ENCODE data around the gene PANK3.
"Not testable (repeated sequence)": the region's sequence is repeated elsewhere in the genome, so short reads cannot be mapped to it uniquely, and the experiment has no call there.

The PANK3 gene

GRCh38 chr5:168552146-168552545 lies 27.0 kb downstream of the PANK3 start:
- DNase-seq (ENCODE audit: low read depth in 2 of 2) = no peak

GRCh38 chr5:168550656-168551055 lies 28.5 kb downstream of the PANK3 start:
- DNase-seq (ENCODE audit: low read depth in 2 of 2) = no peak

DNA sequence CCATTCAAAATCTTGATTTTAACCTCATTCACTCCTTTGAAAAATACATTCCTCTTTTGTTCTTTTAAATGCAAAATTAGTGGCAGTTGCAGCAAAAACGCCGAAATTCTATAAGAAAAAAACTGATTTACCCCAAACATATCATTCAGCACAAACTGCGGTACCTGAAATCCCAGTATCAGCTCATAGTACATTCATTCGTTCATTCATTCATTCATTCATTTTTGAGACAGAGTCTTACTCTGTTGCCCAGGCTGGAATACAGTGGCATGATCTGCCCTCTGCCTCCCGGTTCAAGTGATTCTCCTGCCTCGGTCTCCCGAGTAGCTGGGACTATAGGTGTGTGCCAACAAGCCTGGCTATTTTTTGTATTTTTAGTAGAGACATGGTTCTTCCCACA lies 29.6 kb downstream of the PANK3 start:
- DNase-seq (ENCODE audit: low read depth in 2 of 2) = no peak

- no peak for DNase-seq (ENCODE audit: low read depth in 2 of 2)
These were observed 42.0 kb downstream of the PANK3 start for GRCh38 chr5:168537176-168537575.

DNA sequence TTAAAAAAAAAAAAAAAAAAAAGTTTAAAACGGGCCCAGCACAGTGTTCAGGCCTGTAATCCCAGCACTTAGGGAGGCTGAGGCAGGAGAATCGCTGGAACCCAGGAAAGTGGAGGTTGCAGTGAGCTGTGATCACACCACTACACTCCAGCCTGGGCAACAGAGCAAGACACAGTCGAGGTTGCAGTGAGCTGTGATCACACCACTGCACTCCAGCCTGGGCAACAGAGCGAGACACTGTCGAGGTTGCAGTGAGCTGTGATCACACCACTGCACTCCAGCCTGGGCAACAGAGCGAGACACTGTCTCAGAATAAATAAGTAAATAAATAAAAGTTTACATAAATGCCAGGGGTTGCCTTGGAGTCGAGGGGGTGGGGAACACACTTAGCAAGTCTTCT lies 44.8 kb downstream of the PANK3 start:
- DNase-seq (ENCODE audit: low read depth in 2 of 2) = not testable (repeated sequence)

DNA sequence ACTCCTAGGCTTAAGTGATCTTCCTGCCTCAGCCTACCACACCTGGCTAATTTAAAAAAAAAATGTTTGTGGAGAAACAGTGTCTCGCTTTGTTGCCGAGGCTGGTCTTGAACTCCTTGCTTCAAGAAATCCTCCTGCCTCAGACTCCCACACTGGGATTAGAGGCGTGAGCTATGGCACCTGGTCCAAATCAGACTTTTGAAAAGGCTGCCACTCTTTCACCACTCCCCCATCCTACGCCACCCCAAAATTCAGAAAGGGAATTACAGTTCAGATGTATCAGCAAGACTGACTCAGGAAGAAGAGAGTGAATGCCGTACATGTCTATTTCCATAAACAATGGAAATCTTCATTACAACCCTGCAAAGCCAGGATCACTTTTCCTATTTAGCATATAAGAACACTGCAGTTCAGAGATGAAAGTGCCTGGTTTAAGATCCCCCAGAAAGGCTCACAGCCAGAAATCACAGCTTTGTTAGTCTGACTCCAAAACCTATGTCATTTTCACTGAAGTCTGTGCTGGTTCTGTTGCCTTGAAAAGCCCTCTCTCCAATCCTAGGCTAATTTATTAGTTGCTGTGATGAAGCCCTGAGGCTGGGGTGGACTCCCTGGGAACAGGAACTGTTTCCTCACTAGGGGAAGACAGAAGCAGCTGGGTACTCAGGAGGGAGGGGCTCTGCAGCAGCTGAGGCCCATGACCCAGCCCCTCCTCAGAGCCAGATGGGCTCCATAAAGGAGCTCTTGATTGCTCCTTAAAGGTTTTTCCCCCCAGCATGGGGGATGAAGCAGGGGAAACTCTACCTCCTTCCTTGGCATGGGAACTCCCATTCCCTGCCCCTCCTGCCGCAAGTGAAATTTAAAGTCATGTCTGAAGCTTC lies 46.9 kb downstream of the PANK3 start:
- no peak for DNase-seq (ENCODE audit: low read depth in 2 of 2)

DNA sequence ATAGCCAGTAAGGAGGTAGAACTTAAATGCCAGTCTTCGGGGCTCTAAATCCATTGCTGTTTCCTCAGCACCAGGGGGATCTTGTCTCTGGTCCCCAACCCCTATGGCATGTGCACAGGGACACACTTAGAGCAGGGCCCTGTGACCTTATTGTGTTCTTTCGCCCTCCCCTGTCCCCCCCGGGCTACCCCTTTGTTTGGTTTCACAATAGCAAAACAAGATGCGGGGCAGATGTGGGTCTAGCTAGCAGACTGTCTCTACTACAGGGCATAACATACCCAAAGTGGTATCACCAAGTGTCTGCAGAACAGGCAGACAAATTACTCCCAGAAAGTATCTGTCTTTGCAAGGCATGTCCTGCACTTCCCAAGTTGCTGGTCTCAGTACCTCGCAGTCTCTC lies 48.0 kb downstream of the PANK3 start:
- no peak for DNase-seq (ENCODE audit: low read depth in 2 of 2)

DNA sequence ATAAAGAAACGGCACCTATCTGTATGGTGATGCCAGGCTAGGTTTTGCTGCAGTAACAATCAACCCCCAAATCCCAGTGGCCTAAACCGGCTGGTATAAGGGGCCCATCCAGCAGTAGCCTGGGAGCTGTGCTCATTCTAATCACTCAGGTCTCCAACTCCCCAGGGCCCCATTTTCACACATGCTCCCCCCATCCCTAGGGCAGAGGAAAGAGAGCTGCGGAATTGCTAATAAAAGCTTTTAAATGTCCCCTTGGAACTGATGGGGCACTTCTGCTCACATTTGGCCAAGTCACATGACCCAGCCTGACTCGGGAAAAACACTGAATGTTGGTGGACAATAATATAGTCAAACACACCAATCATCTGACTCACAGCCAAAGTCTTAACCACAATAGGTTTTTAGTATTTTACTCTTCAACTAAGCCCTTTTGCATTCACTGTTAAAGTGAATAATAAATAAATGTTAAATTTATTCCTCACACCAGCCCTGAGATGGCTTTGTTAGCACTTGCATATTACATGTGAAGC lies 48.5 kb downstream of the PANK3 start:
- no peak for DNase-seq (ENCODE audit: low read depth in 2 of 2)

- DNase-seq (ENCODE audit: low read depth in 2 of 2) = no peak
These were observed 49.6 kb downstream of the PANK3 start for GRCh38 chr5:168529374-168530234.

- peak; percentile 3 to 11 for DNase-seq (ENCODE audit: low read depth in 2 of 2)
These were observed 50.4 kb downstream of the PANK3 start, which contains the start of gene FBLL1 for GRCh38 chr5:168528521-168529373. FBLL1 (plus strand) TSS chr5:168529305; CDS start chr5:168529505, 200 bp downstream.

GRCh38 chr5:168527756-168528295 lies 51.3 kb downstream of the PANK3 start:
- no peak for DNase-seq (ENCODE audit: low read depth in 2 of 2)

DNA sequence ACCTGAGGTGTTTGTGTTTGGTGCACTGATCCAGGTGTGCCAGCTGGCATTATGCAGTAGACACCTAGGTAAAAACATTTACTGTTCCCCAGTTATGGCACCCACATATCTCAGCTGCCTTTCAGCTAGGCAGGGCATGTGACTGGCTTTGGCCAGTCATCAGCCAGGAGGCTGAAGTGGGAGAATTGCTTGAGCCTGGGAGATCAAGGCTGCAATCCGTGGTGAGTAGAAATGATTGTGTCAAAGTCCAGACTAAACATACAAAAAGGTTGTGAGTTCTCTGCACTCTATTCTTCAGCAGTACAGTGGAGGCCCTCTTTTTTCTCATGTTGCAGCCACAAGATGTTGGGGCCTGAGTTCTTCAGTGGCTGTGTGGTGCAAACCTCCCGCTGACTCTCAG lies 53.3 kb downstream of the PANK3 start:
- no peak for DNase-seq (ENCODE audit: low read depth in 2 of 2)

- DNase-seq (ENCODE audit: low read depth in 2 of 2) = no peak
These were observed 65.2 kb downstream of the PANK3 start for GRCh38 chr5:168513861-168514428.

GRCh38 chr5:168502563-168503237 lies 76.5 kb downstream of the PANK3 start:
- DNase-seq (ENCODE audit: low read depth in 2 of 2) = no peak

Measured in activated CD4-positive, alpha-beta T cell treated with anti-CD3 and anti-CD28 coated beads for 24 hours (primary cell).